Left ventricle myocardium superior (tissue), 1 donor: ENCODE measurements around the gene SCAMP3. TPM values are rescaled to one million over a fixed set of nuclear protein-coding genes. Genes with fewer than 3 reads are reported as not detected.
"Not testable (repeated sequence)": the region's sequence is repeated elsewhere in the genome, so short reads cannot be mapped to it uniquely, and the experiment has no call there.

Experiments used
- ATAC-seq: fragments of 200-7000 bp; cut with Tn5 transposase; one replicate; pipeline ENCODE4 v1.9.1; 2020; ENCODE audit warnings: mild to moderate bottlenecking, moderate library complexity
- DNase-seq: peaks from one replicate; pipeline ENCODE4 v3.0.0-alpha.2; 2020
- intact Hi-C: fragments of 100-400 bp; cut with micrococcal nuclease; formaldehyde crosslinking; loops from one replicate; pipeline ENCODE4 v1.11.0; 2022
- total RNA-seq: library from RNA; stranded (reverse); fragmentation: NEBNext Ultra II Directional; extraction: Animal tissue kit (Norgen Biotek cat#: 25700); gene quantifications from one replicate; pipeline ENCODE4 v1.2.1, GENCODE V29; 2021
- donor health status: DM: no; HTN: yes; CAD: no; lungs with severe emphysema.

The SCAMP3 gene
- total RNA-seq, 1 donor from 2014 or later: 62.7 TPM

GRCh38 chr1:155211381-155212050 lies 50.6 kb downstream of the SCAMP3 start:
- intact Hi-C loops, ATAC-seq, DNase-seq: not testable (repeated sequence)

GRCh38 chr1:155210314-155211104 lies 51.7 kb downstream of the SCAMP3 start:
- no peak for ATAC-seq
- intact Hi-C loops: no loop called here
- no peak for DNase-seq

GRCh38 chr1:155209312-155209721 lies 52.8 kb downstream of the SCAMP3 start:
- DNase-seq (no peak), ATAC-seq (no peak)
- intact Hi-C loops: no loop called here

GRCh38 chr1:155208541-155209311 lies 53.4 kb downstream of the SCAMP3 start, which contains the start of gene MTX1:
Gene MTX1, plus strand, starts transcription at chr1:155208695. Its CDS starts 110 bp downstream, at chr1:155208805.
- intact Hi-C loops: no loop called here
- ATAC-seq: peak; percentile 88
- peak; percentile 94 for DNase-seq

- ATAC-seq (peak; percentile 20), DNase-seq (peak; percentile 64)
- intact Hi-C loops: no loop called here
These were observed 54.2 kb downstream of the SCAMP3 start, which contains the start of gene THBS3 for GRCh38 chr1:155207806-155208540. Gene THBS3, minus strand, starts transcription at chr1:155207897. Its CDS starts 21 bp downstream, at chr1:155207876.

GRCh38 chr1:155206891-155207805 lies 55.0 kb downstream of the SCAMP3 start:
- DNase-seq (peak; percentile 90), ATAC-seq (peak; percentile 26)
- intact Hi-C loops: no loop called here

Other genes starting within 250 kb of the SCAMP3 start
- 0.37 TPM for gene DCST2, start 228.6 kb downstream of the SCAMP3 start, total RNA-seq
- not detected for gene DCST1, start 228.5 kb downstream of the SCAMP3 start, total RNA-seq
- gene ADAM15, start 211.0 kb downstream of the SCAMP3 start, total RNA-seq: 84.2 TPM
- 2.3 TPM for gene EFNA4, start 198.6 kb downstream of the SCAMP3 start, total RNA-seq
- 1.1 TPM for gene EFNA3, start 183.5 kb downstream of the SCAMP3 start, total RNA-seq
- gene EFNA1, start 134.5 kb downstream of the SCAMP3 start, total RNA-seq: 51.0 TPM
- gene SLC50A1, start 126.5 kb downstream of the SCAMP3 start, total RNA-seq: 8.8 TPM
- 52.4 TPM for gene DPM3, start 121.8 kb downstream of the SCAMP3 start, total RNA-seq
- gene KRTCAP2, start 89.1 kb downstream of the SCAMP3 start, total RNA-seq: 134 TPM
- gene TRIM46, start 88.5 kb downstream of the SCAMP3 start, total RNA-seq: 0.22 TPM
- 6.3 TPM for gene THBS3, start 54.5 kb downstream of the SCAMP3 start, total RNA-seq
- gene MTX1, start 53.7 kb downstream of the SCAMP3 start, total RNA-seq: 14.1 TPM
- gene ENTREP3, start 6.9 kb downstream of the SCAMP3 start, total RNA-seq: 15.0 TPM
- gene CLK2, start 11.1 kb upstream of the SCAMP3 start, total RNA-seq: 18.9 TPM
- 1.5 TPM for gene HCN3, start 15.1 kb upstream of the SCAMP3 start, total RNA-seq
- gene PKLR, start 39.1 kb upstream of the SCAMP3 start, total RNA-seq: not detected
- gene FDPS, start 46.5 kb upstream of the SCAMP3 start, total RNA-seq: 78.4 TPM
- gene RUSC1, start 58.5 kb upstream of the SCAMP3 start, total RNA-seq: 22.0 TPM